ENCODE data around the gene ZNF48.

Gene ZNF48

GRCh38 chr16:30444231-30445148 is 49.3 kb downstream of the ZNF48 start:
- no peak for DNase-seq

- DNase-seq: peak in 1 of 2 experiments; percentile 25
Observed at GRCh38 chr16:30445149-30445407, 49.9 kb downstream of the ZNF48 start.

- DNase-seq: peak; percentile 98 to 99
Observed at GRCh38 chr16:30445408-30446202, 50.4 kb downstream of the ZNF48 start, which contains the start of gene SEPHS2. Gene SEPHS2 (minus strand): TSS chr16:30445874. CDS start chr16:30445727, 147 bp downstream.

- no peak for DNase-seq
Observed at GRCh38 chr16:30446203-30446595, 51.0 kb downstream of the ZNF48 start.

- no peak for DNase-seq
Observed at GRCh38 chr16:30447512-30448226, 52.4 kb downstream of the ZNF48 start.

- DNase-seq: no peak
Observed at GRCh38 chr16:30449116-30449435, 53.9 kb downstream of the ZNF48 start.
